ENCODE measurements around the gene SH3D19. TPM values are rescaled to one million over a fixed set of nuclear protein-coding genes. Genes with fewer than 3 reads are reported as not detected.

The SH3D19 gene
- total and polyA plus RNA-seq, 3 donors from 2014 or later = 40.6 to 58.6 (median 49.9) TPM

- Histone ChIP-seq H3K4me3 (no peak overlapping the region), H3K4me1 (peaks cover 12% of the 10 kb centered on the region), H3K9me3 (no peaks in the 10 kb centered on the region), H3K27me3 (no peaks in the 10 kb centered on the region), H3K27ac (no peak overlapping the region), H3K36me3 (ENCODE audit: low read depth, missing control alignments) (no peaks in the 10 kb centered on the region)
- intact Hi-C loops (cut with DNase I; ENCODE audit: low total_unique reads) = no loop called here
- WGBS, 2 donors = 89 to 90% methylated on average over 2 of the region's 2 CpGs
- no peak for DNase-seq
- TF ChIP-seq POLR2A (IDR thresholded peaks at IDR 0.05) (no peak), CTCF (IDR thresholded peaks at IDR 0.05) (no peak)
Measured at GRCh38 chr4:151219948-151220347, 105.5 kb downstream of the SH3D19 start.

- H3K4me1 ChIP-seq = peaks cover 13% of the 10 kb centered on the region
- H3K27me3 ChIP-seq = no peaks in the 10 kb centered on the region
- no peak overlapping the region for H3K27ac ChIP-seq
- TF ChIP-seq CTCF (IDR thresholded peaks at IDR 0.05) = no peak
- no peak for TF ChIP-seq POLR2A (IDR thresholded peaks at IDR 0.05)
- no peak overlapping the region for H3K4me3 ChIP-seq
- WGBS, 2 donors = 96 to 97% methylated on average over 4 of the region's 4 CpGs
- no peaks in the 10 kb centered on the region for H3K9me3 ChIP-seq
- no peaks in the 10 kb centered on the region for H3K36me3 ChIP-seq (ENCODE audit: low read depth, missing control alignments)
- intact Hi-C loops (cut with DNase I; ENCODE audit: low total_unique reads) = no loop called here
- DNase-seq = no peak
Measured at GRCh38 chr4:151219091-151219490, 106.3 kb downstream of the SH3D19 start.

GRCh38 chr4:151218343-151218742, 107.1 kb downstream of the SH3D19 start:
- H3K27ac ChIP-seq = no peak overlapping the region
- no peaks in the 10 kb centered on the region for H3K27me3 ChIP-seq
- TF ChIP-seq POLR2A (IDR thresholded peaks at IDR 0.05) (no peak), CTCF (IDR thresholded peaks at IDR 0.05) (no peak)
- H3K4me1 ChIP-seq = peaks cover 13% of the 10 kb centered on the region
- no peaks in the 10 kb centered on the region for H3K36me3 ChIP-seq (ENCODE audit: low read depth, missing control alignments)
- no peaks in the 10 kb centered on the region for H3K9me3 ChIP-seq
- no peak for DNase-seq
- WGBS, 2 donors = 78 to 80% methylated on average over 2 of the region's 2 CpGs
- intact Hi-C loops (cut with DNase I; ENCODE audit: low total_unique reads) = no loop called here
- H3K4me3 ChIP-seq = no peak overlapping the region

- 58 to 61% methylated on average over 2 of the region's 2 CpGs for WGBS, 2 donors
- TF ChIP-seq POLR2A (IDR thresholded peaks at IDR 0.05) (no peak), CTCF (IDR thresholded peaks at IDR 0.05) (no peak)
- no peak for DNase-seq
- Histone ChIP-seq H3K4me3 (no peak overlapping the region), H3K9me3 (no peaks in the 10 kb centered on the region), H3K27me3 (no peaks in the 10 kb centered on the region), H3K4me1 (peaks cover 13% of the 10 kb centered on the region), H3K27ac (no peak overlapping the region), H3K36me3 (ENCODE audit: low read depth, missing control alignments) (no peaks in the 10 kb centered on the region)
- intact Hi-C loops (cut with DNase I; ENCODE audit: low total_unique reads) = no loop called here
Measured at GRCh38 chr4:151217326-151217725, 108.1 kb downstream of the SH3D19 start.

- intact Hi-C loops (cut with DNase I; ENCODE audit: low total_unique reads) = no loop called here
- H3K4me1 ChIP-seq = peaks cover 17% of the 10 kb centered on the region
- WGBS, 2 donors = 33 to 45% methylated on average over 1 of the region's 1 CpG
- no peaks in the 10 kb centered on the region for H3K36me3 ChIP-seq (ENCODE audit: low read depth, missing control alignments)
- TF ChIP-seq POLR2A (IDR thresholded peaks at IDR 0.05) (no peak), CTCF (IDR thresholded peaks at IDR 0.05) (no peak)
- H3K27ac ChIP-seq = peak overlapping the region in 1 of 2 donors; percentile 11
- no peak overlapping the region for H3K4me3 ChIP-seq
- peak; percentile 67 for DNase-seq
- H3K27me3 ChIP-seq = no peaks in the 10 kb centered on the region
- H3K9me3 ChIP-seq = no peaks in the 10 kb centered on the region
Measured at GRCh38 chr4:151215295-151215694, 110.1 kb downstream of the SH3D19 start.

Measured in testis (tissue), 3 donors.